NOMO-1 treated with dmso at 0.1 percent for 144 hours (cell line): ENCODE measurements around the gene UCMA.
"Not testable (repeated sequence)": the region's sequence is repeated elsewhere in the genome, so short reads cannot be mapped to it uniquely, and the experiment has no call there.

Experiments used
- DNase-seq: peaks from one replicate; lab custom pipeline; 2025; ENCODE audit not compliant: unreplicated experiment; lab: John Stamatoyannopoulos, UW

UCMA gene

GRCh38 chr10:13234736-13235135 is 562 bp upstream of the UCMA start:
- not testable (repeated sequence) for DNase-seq

- no peak for DNase-seq
Observed at GRCh38 chr10:13233358-13233757, 816 bp downstream of the UCMA start.

- no peak for DNase-seq
Observed at GRCh38 chr10:13231808-13232207, 2.4 kb downstream of the UCMA start.

- DNase-seq, result no peak
Observed at GRCh38 chr10:13231190-13231589, 3.0 kb downstream of the UCMA start.

- DNase-seq, result no peak
Observed at GRCh38 chr10:13227031-13227430, 7.1 kb downstream of the UCMA start.

- DNase-seq, result no peak
Observed at GRCh38 chr10:13225601-13226000, 8.6 kb downstream of the UCMA start.

GRCh38 chr10:13224210-13224995 is 9.8 kb downstream of the UCMA start:
- no peak for DNase-seq

GRCh38 chr10:13223241-13223640 is 10.9 kb downstream of the UCMA start:
- DNase-seq, result no peak

- DNase-seq, result no peak
Observed at GRCh38 chr10:13222566-13222965, 11.6 kb downstream of the UCMA start.

- DNase-seq, result no peak
Observed at GRCh38 chr10:13222151-13222550, 12.0 kb downstream of the UCMA start.

- DNase-seq, result no peak
Observed at GRCh38 chr10:13221572-13221971, 12.6 kb downstream of the UCMA start.

- DNase-seq, result no peak
Observed at GRCh38 chr10:13219685-13220670, 14.2 kb downstream of the UCMA start.

GRCh38 chr10:13218878-13219277 is 15.3 kb downstream of the UCMA start:
- no peak for DNase-seq

GRCh38 chr10:13213163-13213562 is 21.0 kb downstream of the UCMA start:
- DNase-seq, result no peak

GRCh38 chr10:13206546-13207443 is 27.4 kb downstream of the UCMA start:
- DNase-seq, result no peak

GRCh38 chr10:13206091-13206490 is 28.1 kb downstream of the UCMA start:
- DNase-seq, result no peak

GRCh38 chr10:13201132-13201531 is 33.0 kb downstream of the UCMA start:
- DNase-seq, result no peak

GRCh38 chr10:13195016-13195415 is 39.2 kb downstream of the UCMA start:
- no peak for DNase-seq

- no peak for DNase-seq
Observed at GRCh38 chr10:13193637-13194036, 40.5 kb downstream of the UCMA start.

GRCh38 chr10:13191362-13191761 is 42.8 kb downstream of the UCMA start:
- no peak for DNase-seq

GRCh38 chr10:13190816-13191215 is 43.4 kb downstream of the UCMA start:
- DNase-seq, result no peak
